Uterus (tissue), 4 donors: Measurements from ENCODE around the gene IL4I1. TPM values are rescaled to one million over a fixed set of nuclear protein-coding genes. Genes with fewer than 3 reads are reported as not detected.

ENCODE experiments used
- DNase-seq, 2 donors: peaks; one replicate each; pipeline ENCODE4 v3.0.0-alpha.2; 2019 to 2020
- H3K27ac ChIP-seq, 2 donors: fragments of 200-600 bp; sonication (generic); 1 replicate in 1 of 2; 2 replicates in 1 of 2; pipeline ENCODE4 v1.5.1; 2016 to 2018
- H3K27me3 ChIP-seq, 2 donors: fragments of 200-600 bp; sonication (generic); one replicate each; pipeline ENCODE4 v1.5.1; 2018 to 2019; ENCODE audit warnings: control low read depth in 1 of 2
- H3K36me3 ChIP-seq, 2 donors: fragments of 200-600 bp; sonication (generic); one replicate each; pipeline ENCODE4 v1.5.1; 2019; ENCODE audit warnings: control low read depth in 1 of 2
- H3K4me1 ChIP-seq, 2 donors: fragments of 200-600 bp; sonication (generic); one replicate each; pipeline ENCODE4 v1.5.1; 2018 to 2019; ENCODE audit warnings: control low read depth in 1 of 2
- H3K4me3 ChIP-seq, 2 donors: fragments of 200-600 bp; sonication (generic); 1 replicate in 1 of 2; 2 replicates in 1 of 2; pipeline ENCODE4 v1.5.1; 2018 to 2019; ENCODE audit warnings: mild to moderate bottlenecking in 1 of 2
- H3K9me3 ChIP-seq, 2 donors: fragments of 200-600 bp; sonication (generic); one replicate each; pipeline ENCODE4 v1.5.1; 2019; ENCODE audit warnings: control low read depth in 1 of 2
- CTCF ChIP-seq, 4 experiments: fragments of 200-600 bp in 2 of 4; fragments of 450-650 bp in 2 of 4; sonication (generic) in 2 of 4; IDR thresholded peaks; one replicate each; pipeline ENCODE4 v1.5.1; 2016 to 2019; ENCODE audit warnings: antibody characterized with exemption in 4 of 4, mild to moderate bottlenecking in 2 of 4, moderate library complexity in 1 of 4
- POLR2A ChIP-seq, 2 donors: fragments of 450-650 bp; IDR thresholded peaks; one replicate each; pipeline ENCODE4 v1.6.1; 2016; ENCODE audit warnings: antibody characterized with exemption in 2 of 2, mild to moderate bottlenecking in 1 of 2, moderate library complexity in 1 of 2
- intact Hi-C: fragments of 100-400 bp; cut with DNase I; formaldehyde crosslinking; loops from one replicate; pipeline ENCODE4 v1.15.1; 2023; ENCODE audit warnings: low total_unique reads
- total RNA-seq, 4 donors: library from RNA; depleted of rRNA in 3 of 4; stranded (reverse); fragments of >200 nt in 3 of 4; gene quantifications; one replicate each; pipeline versions ENCODE4 v1.1.0 to v1.2.4, GENCODE V29; 2014 to 2023
- donor health status: DM: yes; HTN: yes; CAD: no.

IL4I1 gene
- total RNA-seq, 4 donors from 2014 or later = 0.82 to 1.2 TPM; not detected in 2

- Histone ChIP-seq H3K4me3 (no peak overlapping the region), H3K4me1 (peaks cover 0 to 11% of the 10 kb centered on the region in 2 donors), H3K9me3 (no peaks in the 10 kb centered on the region), H3K27me3 (no peaks in the 10 kb centered on the region), H3K27ac (no peak overlapping the region), H3K36me3 (no peaks in the 10 kb centered on the region)
- DNase-seq = no peak
- intact Hi-C loops = no loop called here
- TF ChIP-seq CTCF (IDR thresholded peaks at IDR 0.05) = no peak
- TF ChIP-seq POLR2A (IDR thresholded peaks at IDR 0.05) = no peak
Measured at GRCh38 chr19:49856574-49857021, 40.1 kb downstream of the IL4I1 start.

GRCh38 chr19:49855676-49856573 is 40.8 kb downstream of the IL4I1 start:
- no peak overlapping the region for H3K4me3 ChIP-seq
- peaks cover 0 to 11% of the 10 kb centered on the region in 2 donors for H3K4me1 ChIP-seq
- TF ChIP-seq CTCF (IDR thresholded peaks at IDR 0.05) (no peak), POLR2A (IDR thresholded peaks at IDR 0.05) (no peak)
- H3K27me3 ChIP-seq = no peaks in the 10 kb centered on the region
- intact Hi-C loops = no loop called here
- DNase-seq = peak in 1 of 2 donors; percentile 17
- H3K27ac ChIP-seq = no peak overlapping the region
- H3K9me3 ChIP-seq = no peaks in the 10 kb centered on the region
- no peaks in the 10 kb centered on the region for H3K36me3 ChIP-seq

GRCh38 chr19:49855277-49855675 is 41.4 kb downstream of the IL4I1 start:
- Histone ChIP-seq H3K27ac (no peak overlapping the region), H3K4me3 (no peak overlapping the region), H3K36me3 (no peaks in the 10 kb centered on the region), H3K27me3 (no peaks in the 10 kb centered on the region), H3K4me1 (peaks cover 0 to 11% of the 10 kb centered on the region in 2 donors), H3K9me3 (no peaks in the 10 kb centered on the region)
- no peak for TF ChIP-seq CTCF (IDR thresholded peaks at IDR 0.05)
- no peak for TF ChIP-seq POLR2A (IDR thresholded peaks at IDR 0.05)
- no peak for DNase-seq
- intact Hi-C loops = no loop called here

GRCh38 chr19:49854378-49855263 is 42.1 kb downstream of the IL4I1 start:
- H3K9me3 ChIP-seq = no peaks in the 10 kb centered on the region
- DNase-seq = peak in 1 of 2 donors; percentile 40
- peak overlapping the region in 1 of 2 donors; percentile 11 for H3K27ac ChIP-seq
- H3K4me3 ChIP-seq = no peak overlapping the region
- no peaks in the 10 kb centered on the region for H3K27me3 ChIP-seq
- TF ChIP-seq CTCF (IDR thresholded peaks at IDR 0.05) (no peak), POLR2A (IDR thresholded peaks at IDR 0.05) (no peak)
- intact Hi-C loops = no loop called here
- H3K4me1 ChIP-seq = peaks cover 0 to 11% of the 10 kb centered on the region in 2 donors
- no peaks in the 10 kb centered on the region for H3K36me3 ChIP-seq
